Coronary artery (tissue), 2 donors: ENCODE results near the gene LAMB3.

Source experiments
- DNase-seq: peaks from one replicate; pipeline ENCODE4 v3.0.0-alpha.2; 2017; ENCODE audit warnings: low spot score
- H3K27ac ChIP-seq, 2 donors: fragments of 200-600 bp; sonication (generic); one replicate each; pipeline ENCODE4 v1.5.1; 2016 to 2019
- H3K4me3 ChIP-seq: fragments of 200-600 bp; sonication (generic); 2 replicates; pipeline ENCODE4 v1.5.1; 2016; ENCODE audit warnings: mild to moderate bottlenecking, moderate library complexity
- TF ChIP-seq, protein P1 (sequence below): fragments of 200-600 bp; sonication (generic); IDR thresholded peaks from one replicate; pipeline ENCODE4 v1.5.1; 2019; ENCODE audit warnings: antibody characterized with exemption

LAMB3 gene

DNA sequence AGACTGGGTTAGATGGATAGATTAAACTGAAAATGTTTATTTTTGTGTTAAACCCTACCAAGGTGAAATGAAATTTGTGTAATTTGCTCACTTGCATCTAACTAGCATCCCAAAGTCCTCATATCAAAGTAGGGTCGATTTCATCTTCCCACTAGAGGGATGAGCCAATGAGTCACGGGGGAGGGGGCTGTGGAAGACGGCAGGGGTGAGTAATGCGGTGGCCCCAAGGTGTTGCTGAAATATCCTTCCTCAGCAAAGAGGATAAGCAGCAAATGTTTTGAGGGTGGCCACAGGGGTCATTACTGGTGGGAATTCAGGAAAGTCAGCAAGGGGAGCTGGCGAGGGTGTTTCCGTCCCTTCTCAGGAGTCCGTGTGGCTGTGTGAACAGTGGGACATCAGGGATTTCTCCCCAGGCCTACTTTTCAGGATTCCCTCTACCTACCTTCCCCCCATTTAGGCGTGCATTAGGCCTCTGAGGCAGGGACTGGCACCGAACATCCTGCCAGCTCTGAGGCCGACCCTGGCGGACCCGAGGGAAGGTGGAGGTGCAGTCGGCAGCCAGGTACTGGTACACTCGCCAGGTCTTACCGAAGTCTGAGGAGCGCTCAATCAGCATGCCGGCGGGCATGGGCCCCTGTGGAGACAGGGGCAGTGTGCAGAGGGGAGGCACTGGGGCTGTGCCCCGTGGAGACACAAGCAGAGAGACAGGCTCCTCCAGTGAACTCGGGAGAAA is 18.1 kb downstream of the LAMB3 start:
- TF ChIP-seq, protein P1, sequence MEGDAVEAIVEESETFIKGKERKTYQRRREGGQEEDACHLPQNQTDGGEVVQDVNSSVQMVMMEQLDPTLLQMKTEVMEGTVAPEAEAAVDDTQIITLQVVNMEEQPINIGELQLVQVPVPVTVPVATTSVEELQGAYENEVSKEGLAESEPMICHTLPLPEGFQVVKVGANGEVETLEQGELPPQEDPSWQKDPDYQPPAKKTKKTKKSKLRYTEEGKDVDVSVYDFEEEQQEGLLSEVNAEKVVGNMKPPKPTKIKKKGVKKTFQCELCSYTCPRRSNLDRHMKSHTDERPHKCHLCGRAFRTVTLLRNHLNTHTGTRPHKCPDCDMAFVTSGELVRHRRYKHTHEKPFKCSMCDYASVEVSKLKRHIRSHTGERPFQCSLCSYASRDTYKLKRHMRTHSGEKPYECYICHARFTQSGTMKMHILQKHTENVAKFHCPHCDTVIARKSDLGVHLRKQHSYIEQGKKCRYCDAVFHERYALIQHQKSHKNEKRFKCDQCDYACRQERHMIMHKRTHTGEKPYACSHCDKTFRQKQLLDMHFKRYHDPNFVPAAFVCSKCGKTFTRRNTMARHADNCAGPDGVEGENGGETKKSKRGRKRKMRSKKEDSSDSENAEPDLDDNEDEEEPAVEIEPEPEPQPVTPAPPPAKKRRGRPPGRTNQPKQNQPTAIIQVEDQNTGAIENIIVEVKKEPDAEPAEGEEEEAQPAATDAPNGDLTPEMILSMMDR: no peak
- H3K4me3 ChIP-seq: no peak overlapping the region
- H3K27ac ChIP-seq: no peak overlapping the region
- DNase-seq: no peak

DNA sequence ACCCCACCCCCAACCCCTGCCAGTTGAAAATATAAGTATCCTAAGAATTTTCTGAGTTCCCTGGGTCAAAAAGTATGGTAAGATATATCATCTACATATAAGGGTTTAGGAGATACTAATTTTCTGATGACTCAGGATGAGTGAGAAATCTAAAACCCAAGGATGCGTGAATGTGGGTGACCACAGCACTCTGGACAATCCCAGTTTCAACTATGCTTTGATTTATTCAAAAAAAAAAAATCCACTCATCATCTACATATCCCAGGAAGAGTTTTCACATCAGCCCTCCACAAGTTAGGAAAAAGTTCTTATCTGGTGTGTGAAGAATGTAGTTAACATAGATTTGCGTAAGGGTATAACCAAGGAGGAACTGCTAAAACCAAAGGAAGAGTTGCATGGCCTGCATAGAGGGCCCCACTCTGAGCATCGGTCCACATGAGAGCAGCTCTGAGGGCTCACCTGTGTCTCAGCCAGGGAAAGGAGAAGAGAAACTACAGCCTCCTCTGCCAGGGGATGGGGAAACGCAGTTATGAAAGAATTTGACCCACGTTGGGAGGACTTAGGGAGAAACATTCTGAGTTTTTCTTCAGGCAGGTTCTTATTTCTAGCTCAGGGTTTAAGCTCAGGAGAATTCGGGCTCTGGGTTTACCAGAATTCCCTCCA is 18.8 kb downstream of the LAMB3 start:
- H3K27ac ChIP-seq: no peak overlapping the region

DNA sequence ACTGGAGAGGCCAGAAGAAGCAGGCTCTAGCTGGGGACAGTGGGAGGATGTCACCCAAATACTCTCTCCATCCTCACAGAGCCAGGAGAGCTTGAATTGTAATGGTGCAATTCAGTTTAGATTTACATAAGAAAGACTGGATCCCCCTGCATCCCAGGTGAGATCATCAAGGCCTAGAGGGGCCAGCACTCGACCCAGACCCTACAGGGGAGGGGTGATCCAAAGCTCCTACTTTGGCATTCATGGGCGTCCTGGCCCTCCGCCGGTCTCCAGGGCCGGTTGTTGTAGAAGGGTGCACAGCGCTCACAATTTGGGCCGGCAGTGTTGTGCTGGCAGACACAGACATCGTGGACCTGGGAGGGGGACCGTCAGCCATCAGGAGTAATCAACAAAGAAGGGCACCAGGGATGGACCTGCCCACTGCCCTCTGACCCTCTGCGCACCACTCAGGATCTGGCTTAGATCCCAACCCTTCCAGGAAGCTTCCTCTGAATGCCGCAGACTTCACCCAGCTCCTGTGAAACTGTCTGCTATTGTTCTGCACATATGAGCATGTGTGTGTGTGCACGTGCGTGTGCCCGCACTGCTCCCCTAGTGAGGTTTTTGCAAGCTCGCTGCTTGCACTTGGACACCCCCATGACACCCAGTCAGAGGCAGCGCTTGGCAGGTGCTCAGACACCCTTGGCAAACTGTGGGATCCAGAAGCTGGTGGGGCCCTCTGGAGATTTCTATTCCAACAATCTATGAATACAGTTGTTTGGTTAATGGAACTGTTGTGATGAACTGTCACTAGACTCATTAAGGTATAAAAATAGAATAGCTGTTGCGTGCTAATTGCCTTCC is 21.6 kb downstream of the LAMB3 start:
- Histone ChIP-seq H3K27ac (no peak overlapping the region), H3K4me3 (no peak overlapping the region)
- TF ChIP-seq, protein P1: no peak
- DNase-seq: no peak

More for the DNA sequence above, 18.8 kb downstream of the LAMB3 start:
- TF ChIP-seq, protein P1: no peak
- DNase-seq: no peak
- H3K4me3 ChIP-seq: no peak overlapping the region

DNA sequence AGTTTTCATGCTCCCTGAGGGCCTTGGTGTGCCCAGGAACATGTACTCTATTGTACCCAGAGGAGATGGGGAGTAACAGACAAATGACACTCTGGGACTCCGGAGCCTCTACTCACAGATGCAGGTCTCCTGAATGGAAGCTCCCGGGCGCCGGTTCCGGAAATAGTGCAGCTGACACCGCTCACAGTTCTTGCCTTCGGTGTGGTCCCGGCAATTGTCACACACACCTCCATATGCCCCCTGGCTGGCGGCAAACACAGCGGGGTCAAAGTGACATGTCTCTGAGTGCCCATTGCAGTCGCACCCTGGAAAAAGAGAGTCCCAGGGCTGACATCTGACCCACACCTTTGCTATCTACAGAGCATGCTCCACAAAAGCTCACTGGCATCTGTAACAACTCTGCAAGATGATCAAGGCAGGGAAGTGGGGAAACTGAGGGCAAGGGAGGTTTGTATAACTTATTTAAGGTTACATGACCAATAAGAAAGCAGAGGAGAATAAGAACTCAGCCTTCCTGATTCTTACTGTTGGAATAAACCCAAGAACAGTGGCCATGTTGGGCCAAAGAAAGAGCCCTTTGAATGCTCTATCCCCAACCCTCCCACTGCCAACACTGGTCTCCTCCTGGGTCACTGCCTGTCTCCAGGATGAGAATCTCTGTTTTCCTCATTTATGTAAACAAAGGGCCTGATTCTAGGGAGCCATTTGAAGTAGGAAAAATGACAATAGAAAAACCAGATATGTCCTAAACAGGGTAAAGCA is 22.4 kb downstream of the LAMB3 start:
- H3K4me3 ChIP-seq: no peak overlapping the region
- DNase-seq: no peak
- H3K27ac ChIP-seq: no peak overlapping the region
- TF ChIP-seq, protein P1: no peak

DNA sequence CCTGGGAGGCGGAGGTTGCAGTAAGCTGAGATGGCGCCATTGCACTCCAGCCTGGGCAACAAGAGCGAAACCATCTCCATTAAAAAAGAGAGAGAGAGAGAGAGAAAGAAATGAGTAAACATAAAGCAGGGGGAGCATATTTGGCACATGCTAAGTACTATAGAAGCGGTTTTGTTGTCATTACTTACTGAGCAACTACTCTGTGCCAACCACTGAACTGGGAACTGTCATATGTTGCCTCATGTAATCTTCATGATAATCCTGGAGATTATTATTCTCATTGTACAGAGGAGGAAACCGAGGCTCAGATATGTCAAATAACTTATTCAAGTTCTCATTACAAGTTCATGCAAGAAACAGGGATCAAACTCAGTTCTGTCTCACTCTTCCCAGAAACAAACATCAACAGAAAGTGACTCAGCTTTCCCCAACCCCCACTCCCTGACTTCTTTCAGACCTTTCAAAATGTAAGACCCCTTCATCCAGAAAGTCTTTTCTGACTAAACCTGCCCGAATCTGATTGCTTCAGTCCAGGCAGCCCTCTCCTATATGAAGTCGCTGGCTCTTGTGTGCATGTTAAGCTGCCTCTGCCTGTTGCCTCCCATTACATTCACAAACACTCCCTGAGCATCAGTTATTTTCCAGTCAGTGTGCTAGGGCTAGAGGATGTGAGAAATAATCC is 23.5 kb downstream of the LAMB3 start:
- no peak for DNase-seq
- TF ChIP-seq, protein P1: no peak
- Histone ChIP-seq H3K27ac (no peak overlapping the region), H3K4me3 (no peak overlapping the region)

DNA sequence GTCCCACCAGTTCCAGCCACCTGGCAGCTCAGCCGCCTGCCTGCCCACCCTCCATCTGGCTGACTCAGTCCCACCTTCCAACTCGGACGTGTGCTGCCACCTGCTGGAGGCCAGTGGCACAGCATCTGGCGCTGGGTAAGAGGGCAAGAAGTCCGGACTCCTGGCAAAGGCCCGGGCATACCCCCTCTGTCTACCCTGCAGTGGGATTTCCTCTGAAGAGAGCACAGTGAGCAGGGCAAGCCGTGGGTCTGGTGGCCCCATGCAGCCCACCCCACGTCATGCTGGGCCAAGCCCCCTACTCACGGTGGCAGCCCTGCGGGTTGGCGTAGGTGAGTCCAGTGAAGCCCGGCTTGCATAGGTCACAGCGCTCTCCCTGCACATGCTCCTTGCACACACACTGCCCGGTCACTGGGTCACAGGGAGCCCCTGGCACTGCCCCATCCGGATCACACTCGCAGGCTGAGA is 24.5 kb downstream of the LAMB3 start:
- Histone ChIP-seq H3K27ac (no peak overlapping the region), H3K4me3 (no peak overlapping the region)
- DNase-seq: no peak
- TF ChIP-seq, protein P1: peak; percentile 96
